Ascending aorta (tissue), 2 donors: ENCODE data around the gene CASS4. TPM values are rescaled to one million over a fixed set of nuclear protein-coding genes. Genes with fewer than 3 reads are reported as not detected.

Experiments used
- DNase-seq, 2 donors: peaks; one replicate each; pipeline ENCODE4 v3.0.0-alpha.2; 2019; ENCODE audit warnings: low spot score in 2 of 2
- H3K27ac ChIP-seq, 2 donors: fragments of 200-600 bp; sonication (generic); one replicate each; pipeline ENCODE4 v1.5.1; 2016 to 2017; ENCODE audit warnings: mild to moderate bottlenecking in 1 of 2
- H3K27me3 ChIP-seq: fragments of 200-600 bp; sonication (generic); one replicate; pipeline ENCODE4 v1.5.1; 2017
- H3K36me3 ChIP-seq, 2 donors: fragments of 200-600 bp; sonication (generic); one replicate each; pipeline ENCODE4 v1.5.1; 2016
- H3K4me1 ChIP-seq, 2 donors: fragments of 200-600 bp; sonication (generic); one replicate each; pipeline ENCODE4 v1.5.1; 2016 to 2017; ENCODE audit warnings: mild to moderate bottlenecking in 1 of 2
- H3K4me3 ChIP-seq, 2 donors: fragments of 200-600 bp; sonication (generic); one replicate each; pipeline ENCODE4 v1.5.1; 2016 to 2017; ENCODE audit warnings: mild to moderate bottlenecking in 1 of 2
- H3K9me3 ChIP-seq, 2 donors: fragments of 200-600 bp; sonication (generic); one replicate each; pipeline ENCODE4 v1.5.1; 2016
- CTCF ChIP-seq, 3 experiments: fragments of 200-600 bp in 2 of 3; fragments of 450-650 bp in 1 of 3; sonication (generic) in 2 of 3; IDR thresholded peaks; one replicate each; pipeline ENCODE4 v1.5.1; 2016 to 2019; ENCODE audit warnings: antibody characterized with exemption in 3 of 3, mild to moderate bottlenecking in 1 of 3, moderate library complexity in 1 of 3
- intact Hi-C: fragments of 100-400 bp; cut with DNase I; formaldehyde crosslinking; loops from one replicate; pipeline ENCODE4 v1.15.1; 2023
- total RNA-seq: library from RNA; depleted of rRNA; stranded (reverse); fragments of >200 nt; gene quantifications from one replicate; pipeline ENCODE4 v1.1.0, GENCODE V29; 2016

The CASS4 gene
- total RNA-seq, 1 donor from 2014 or later: 11.2 TPM

GRCh38 chr20:56420940-56421688 lies 9.1 kb downstream of the CASS4 start:
- no peak for TF ChIP-seq CTCF (IDR thresholded peaks at IDR 0.05)
- no peaks in the 10 kb centered on the region for H3K27me3 ChIP-seq
- H3K36me3 ChIP-seq: no peaks in the 10 kb centered on the region
- H3K27ac ChIP-seq: no peak overlapping the region
- no peak for DNase-seq
- no peaks in the 10 kb centered on the region for H3K9me3 ChIP-seq
- no peaks in the 10 kb centered on the region for H3K4me1 ChIP-seq
- intact Hi-C loops: no loop called here
- H3K4me3 ChIP-seq: no peak overlapping the region

- no peaks in the 10 kb centered on the region for H3K9me3 ChIP-seq
- TF ChIP-seq CTCF (IDR thresholded peaks at IDR 0.05): no peak
- H3K27ac ChIP-seq: no peak overlapping the region
Measured at GRCh38 chr20:56422076-56422823, 10.2 kb downstream of the CASS4 start.

GRCh38 chr20:56422824-56423189 lies 10.7 kb downstream of the CASS4 start:
- H3K4me1 ChIP-seq: no peaks in the 10 kb centered on the region
- H3K9me3 ChIP-seq: no peaks in the 10 kb centered on the region
- H3K27ac ChIP-seq: no peak overlapping the region
- intact Hi-C loops: no loop called here
- TF ChIP-seq CTCF (IDR thresholded peaks at IDR 0.05): no peak
- DNase-seq: no peak
- no peaks in the 10 kb centered on the region for H3K27me3 ChIP-seq
- no peak overlapping the region for H3K4me3 ChIP-seq
- no peaks in the 10 kb centered on the region for H3K36me3 ChIP-seq

More at GRCh38 chr20:56422076-56422823, 10.2 kb downstream of the CASS4 start:
- Histone ChIP-seq H3K4me1 (no peaks in the 10 kb centered on the region), H3K27me3 (no peaks in the 10 kb centered on the region), H3K36me3 (no peaks in the 10 kb centered on the region), H3K4me3 (no peak overlapping the region)
- peak in 1 of 2 donors; percentile 58 for DNase-seq
- intact Hi-C loops: no loop called here

DNA sequence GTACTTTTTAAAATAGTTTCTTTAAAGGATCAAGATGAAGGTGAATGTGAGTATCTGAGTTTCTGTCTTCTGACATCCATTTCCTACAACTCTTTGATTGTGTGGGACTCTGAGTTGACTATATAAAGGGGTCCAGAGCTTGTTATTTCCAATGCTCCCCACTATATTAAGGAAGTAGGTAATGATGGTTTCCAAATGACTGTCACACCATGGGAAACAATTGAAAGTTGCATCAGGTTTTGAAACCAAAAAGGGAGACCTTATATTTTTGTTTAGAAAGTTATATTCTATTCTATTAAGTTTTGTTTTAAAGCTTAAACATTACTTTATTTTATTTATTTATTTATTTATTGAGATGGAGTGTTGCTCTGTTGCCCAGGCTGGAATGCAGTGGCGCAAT lies 11.2 kb downstream of the CASS4 start:
- no peak for DNase-seq
- no peak overlapping the region for H3K4me3 ChIP-seq
- no peak overlapping the region for H3K27ac ChIP-seq
- TF ChIP-seq CTCF (IDR thresholded peaks at IDR 0.05): no peak
- no peaks in the 10 kb centered on the region for H3K4me1 ChIP-seq
- no peaks in the 10 kb centered on the region for H3K27me3 ChIP-seq
- no peaks in the 10 kb centered on the region for H3K9me3 ChIP-seq
- intact Hi-C loops: no loop called here
- no peaks in the 10 kb centered on the region for H3K36me3 ChIP-seq

DNA sequence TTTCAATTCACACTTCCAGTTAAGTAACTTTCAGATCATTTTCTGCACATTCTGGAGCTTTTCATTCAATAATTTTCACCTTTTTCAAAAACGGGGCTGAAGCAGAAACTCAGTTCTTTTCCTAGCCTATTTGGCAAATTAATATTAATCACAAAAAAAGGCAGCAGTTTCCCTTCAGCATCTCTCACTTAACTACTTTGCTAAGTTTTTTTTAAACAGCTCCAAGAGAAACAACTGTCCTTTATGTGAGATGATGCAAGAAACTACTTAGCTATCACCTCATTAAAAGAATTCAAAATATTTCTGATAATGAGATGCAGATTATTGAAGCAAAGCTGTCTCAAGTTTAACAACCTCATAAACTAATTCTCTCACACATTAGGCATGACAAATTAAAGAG lies 11.8 kb downstream of the CASS4 start:
- Histone ChIP-seq H3K4me1 (no peaks in the 10 kb centered on the region), H3K4me3 (no peak overlapping the region), H3K9me3 (no peaks in the 10 kb centered on the region), H3K27ac (no peak overlapping the region), H3K27me3 (no peaks in the 10 kb centered on the region), H3K36me3 (no peaks in the 10 kb centered on the region)
- DNase-seq: no peak
- TF ChIP-seq CTCF (IDR thresholded peaks at IDR 0.05): no peak
- intact Hi-C loops: no loop called here
